ENCODE data around the gene WDCP.

- TF ChIP-seq CTCF (IDR thresholded peaks at IDR 0.05) (no peak), EZH2 (IDR thresholded peaks at IDR 0.05; ENCODE audit: borderline replicate concordance, insufficient read depth, low read depth, low read length, poor library complexity, severe bottlenecking) (no peak)
Observed at GRCh38 chr2:24075259-24075658, 28.1 kb upstream of the WDCP start.
